Panc1 (cell line): Measurements from ENCODE around the gene MYBBP1A. TPM values are rescaled to one million over a fixed set of nuclear protein-coding genes. Genes with fewer than 3 reads are reported as not detected.

Experiments
- ATAC-seq: fragments of 200-7000 bp; cut with Tn5 transposase; 2 replicates; pipeline ENCODE4 v1.9.1; 2020; ENCODE audit warnings: mild to moderate bottlenecking, moderate library complexity
- BruUV-seq: library from RNA; stranded (reverse); fragments of 400-500 nt; replicated peaks from 2 replicates; lab custom pipeline; 2021; lab: Mats Ljungman, UMichigan
- CTCF ChIA-PET: fragments of 300-600 bp; sonication (Branson Sonifier 250); formaldehyde crosslinking; loops from one replicate; lab custom pipeline; 2022; ENCODE audit warnings: antibody characterized with exemption; lab: Charles Lee
- POLR2A ChIA-PET: fragments of 300-600 bp; sonication (Branson Sonifier 250); formaldehyde crosslinking; loops from one replicate; lab custom pipeline; 2022; ENCODE audit warnings: antibody characterized with exemption; lab: Charles Lee
- DNase-seq: peaks from one replicate; pipeline ENCODE4 v3.0.0-alpha.2; 2010; ENCODE audit warnings: low read depth, low spot score
- H3K27ac ChIP-seq: 2 replicates; pipeline ENCODE4 v1.5.1; 2011; ENCODE audit warnings: mild to moderate bottlenecking, low read length, inconsistent platforms
- H3K27me3 ChIP-seq: fragments of 200-500 bp; sonication (Bioruptor generic); 2 replicates; pipeline ENCODE4 v1.6.0; 2014; ENCODE audit warnings: low read length, inconsistent platforms; ENCODE audit not compliant: control insufficient read depth, insufficient read depth
- H3K36me3 ChIP-seq: fragments of 200-500 bp; sonication (Bioruptor generic); 2 replicates; pipeline ENCODE4 v1.5.1; 2014; ENCODE audit warnings: inconsistent platforms, mild to moderate bottlenecking, low read length, moderate library complexity; ENCODE audit not compliant: control insufficient read depth, insufficient read depth
- H3K4me1 ChIP-seq: 2 replicates; pipeline ENCODE4 v1.5.1; 2011; ENCODE audit warnings: inconsistent platforms, mild to moderate bottlenecking, low read length, moderate library complexity; ENCODE audit not compliant: control insufficient read depth, insufficient read depth
- H3K4me3 ChIP-seq, 2 experiments: 2 replicates each; pipeline ENCODE4 v1.5.1; 2011 to 2012; ENCODE audit warnings: low read depth in 2 of 2, low read length in 2 of 2, mild to moderate bottlenecking in 2 of 2, inconsistent platforms in 1 of 2, moderate library complexity in 1 of 2
- H3K9me3 ChIP-seq: fragments of 200-500 bp; sonication (Bioruptor generic); 2 replicates; pipeline ENCODE4 v1.5.1; 2014; ENCODE audit warnings: low read depth, mild to moderate bottlenecking, inconsistent platforms, low read length, moderate library complexity; ENCODE audit not compliant: control insufficient read depth, insufficient read depth
- CTCF ChIP-seq: fragments of 450-650 bp; IDR thresholded peaks from 2 replicates; pipeline ENCODE4 v1.5.1; 2017; ENCODE audit warnings: mild to moderate bottlenecking
- POLR2AphosphoS5 ChIP-seq: IDR thresholded peaks from 2 replicates; pipeline ENCODE4 v1.6.1; 2012; ENCODE audit warnings: mild to moderate bottlenecking, low read depth, low read length, moderate library complexity
- REST ChIP-seq, 2 experiments: IDR thresholded peaks; 2 replicates each; pipeline ENCODE4 v1.6.1; 2011 to 2012; ENCODE audit warnings: low read depth in 2 of 2, control low read depth in 1 of 2, low read length in 1 of 2, mild to moderate bottlenecking in 1 of 2, moderate library complexity in 1 of 2; ENCODE audit not compliant: insufficient read depth in 1 of 2
- SIN3A ChIP-seq: IDR thresholded peaks from 2 replicates; pipeline ENCODE4 v1.6.1; 2012; ENCODE audit warnings: low read depth, mild to moderate bottlenecking, low read length, moderate library complexity, borderline replicate concordance; ENCODE audit not compliant: insufficient read depth
- TCF7L2 ChIP-seq: IDR thresholded peaks from 2 replicates; pipeline ENCODE4 v1.6.1; 2011; ENCODE audit warnings: mild to moderate bottlenecking, low read depth, low read length, inconsistent platforms
- in situ Hi-C: cut with HindIII; loops from 2 replicates; pipeline ENCODE4 v1.10.0; 2016; ENCODE audit warnings: low sequenced_read_pairs, low pct_unique_long_range_greater_than_20kb
- intact Hi-C: fragments of 100-400 bp; cut with micrococcal nuclease; formaldehyde crosslinking; loops from one replicate; pipeline ENCODE4 v1.10.0; 2022; ENCODE audit not compliant: unreplicated experiment
- total RNA-seq: library from RNA; stranded (reverse); gene quantifications from one replicate; pipeline ENCODE4 v1.2.1, GENCODE V29; 2021; ENCODE audit not compliant: unreplicated experiment

The MYBBP1A gene
- total RNA-seq, 1 experiment from 2014 or later: 95.6 TPM

DNA sequence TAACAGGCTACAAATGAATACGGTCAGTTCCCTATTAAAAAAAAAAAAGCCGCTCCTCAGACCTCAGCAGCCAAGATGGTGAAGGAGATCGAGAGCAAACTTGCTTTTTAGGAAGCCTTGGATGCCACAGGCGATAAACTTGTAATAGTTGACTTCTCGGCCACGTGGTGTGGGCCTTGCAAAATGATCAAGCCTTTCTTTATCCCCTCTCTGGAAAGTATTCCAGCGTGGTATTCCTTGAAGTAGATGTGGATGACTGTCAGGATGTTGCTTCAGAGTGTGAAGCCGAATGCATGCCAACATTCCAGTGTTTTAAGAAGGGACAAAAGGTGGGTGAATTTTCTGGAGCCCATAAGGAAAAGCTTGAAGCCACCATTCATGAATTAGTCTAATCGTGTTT lies 16.9 kb upstream of the MYBBP1A start:
- TF ChIP-seq TCF7L2 (no peak), REST (IDR thresholded peaks at IDR 0.05; ENCODE audit: insufficient read depth in 1 of 2, low read depth in 2 of 2, low read length in 1 of 2) (no peak)
- H3K36me3 ChIP-seq: no peaks in the 10 kb centered on the region
- H3K4me3 ChIP-seq: no peak overlapping the region
- no TSS peak for BruUV-seq
- H3K27me3 ChIP-seq: no peaks in the 10 kb centered on the region
- H3K9me3 ChIP-seq: no peaks in the 10 kb centered on the region
- intact Hi-C loops: no loop called here
- ChIA-PET POLR2A (no interaction called here), CTCF (no interaction called here)
- DNase-seq: no peak
- ATAC-seq: no peak
- in situ Hi-C loops: no loop called here
- H3K4me1 ChIP-seq: no peaks in the 10 kb centered on the region; the same call in 1 of the 2 replicates
- H3K27ac ChIP-seq: no peak overlapping the region

- no peaks in the 10 kb centered on the region for H3K36me3 ChIP-seq
- BruUV-seq: no TSS peak
- H3K9me3 ChIP-seq: no peaks in the 10 kb centered on the region
- no peak overlapping the region for H3K27ac ChIP-seq
- intact Hi-C loops: no loop called here
- POLR2A ChIA-PET: no interaction called here
- CTCF ChIA-PET: no interaction called here
- H3K4me3 ChIP-seq: no peak overlapping the region
- ATAC-seq: no peak
- in situ Hi-C loops: no loop called here
- no peaks in the 10 kb centered on the region for H3K27me3 ChIP-seq
- no peak for DNase-seq
- H3K4me1 ChIP-seq: no peaks in the 10 kb centered on the region; the same call in 1 of the 2 replicates
- TF ChIP-seq CTCF (no peak), REST (IDR thresholded peaks at IDR 0.05; ENCODE audit: insufficient read depth in 1 of 2, low read depth in 2 of 2, low read length in 1 of 2) (no peak), SIN3A (no peak), POLR2AphosphoS5 (no peak), TCF7L2 (no peak)
Measured at GRCh38 chr17:4569591-4569990, 14.4 kb upstream of the MYBBP1A start.
